ENCODE measurements around the gene MTRR.

Gene MTRR

GRCh38 chr5:7837403-7837802 lies 31.5 kb upstream of the MTRR start:
- H3K9me3 ChIP-seq (ENCODE audit: insufficient read depth, low read depth, low read length) = no peaks in the 10 kb centered on the region

GRCh38 chr5:7842531-7842930 lies 26.4 kb upstream of the MTRR start:
- no peak overlapping the region for H3K23ac ChIP-seq (ENCODE audit: low read length)
- no peak overlapping the region for H3K14ac ChIP-seq (ENCODE audit: low read length)
- no peaks in the 10 kb centered on the region for H3K79me2 ChIP-seq (ENCODE audit: control insufficient read depth, insufficient read depth, low read length, poor library complexity)
- H3K4me3 ChIP-seq (ENCODE audit: low read depth, low read length) = no peak overlapping the region
- no peak overlapping the region for H4K8ac ChIP-seq (ENCODE audit: low read depth, low read length)
- H2AFZ ChIP-seq (ENCODE audit: insufficient read depth, low read length, poor library complexity) = no peak overlapping the region
- H2BK120ac ChIP-seq (ENCODE audit: insufficient read depth, low read length, poor library complexity) = no peak overlapping the region
- H4K91ac ChIP-seq (ENCODE audit: low read depth, low read length) = no peak overlapping the region
- no peak overlapping the region for H4K12ac ChIP-seq (ENCODE audit: low read depth, low read length)
- no peak overlapping the region for H3K18ac ChIP-seq (ENCODE audit: low read length)
- no peaks in the 10 kb centered on the region for H3K4me1 ChIP-seq (ENCODE audit: control insufficient read depth in 1 of 2, insufficient read depth in 2 of 2, low read length in 2 of 2)
- H2BK12ac ChIP-seq (ENCODE audit: low read length) = no peak overlapping the region
- H2BK5ac ChIP-seq (ENCODE audit: low read depth, low read length, poor library complexity) = no peak overlapping the region
- no peaks in the 10 kb centered on the region for H3K9me3 ChIP-seq (ENCODE audit: insufficient read depth, low read depth, low read length)
- no peak for DNase-seq
- no peak overlapping the region for H3K9ac ChIP-seq (ENCODE audit: low read length)
- H3K36me3 ChIP-seq (ENCODE audit: control insufficient read depth in 1 of 2, insufficient read depth in 2 of 2, low read length in 2 of 2) = no peaks in the 10 kb centered on the region
- no peak overlapping the region for H3K27ac ChIP-seq (ENCODE audit: low read depth, low read length)
- WGBS (ENCODE audit: extremely low coverage, insufficient coverage, insufficient read length) = no CpG with 5 or more reads among the region's 2 CpGs
- no peak overlapping the region for H3K4me2 ChIP-seq (ENCODE audit: low read length)
- no peaks in the 10 kb centered on the region for H3K27me3 ChIP-seq (ENCODE audit: insufficient read depth, low read length)
- H3K4ac ChIP-seq (ENCODE audit: low read depth, low read length) = no peak overlapping the region
- H3K79me1 ChIP-seq (ENCODE audit: low read length) = no peaks in the 10 kb centered on the region
- no peak overlapping the region for H2AK5ac ChIP-seq (ENCODE audit: low read length)

More at GRCh38 chr5:7837403-7837802, 31.5 kb upstream of the MTRR start:
- H3K36me3 ChIP-seq (ENCODE audit: control insufficient read depth in 1 of 2, insufficient read depth in 2 of 2, low read length in 2 of 2) = no peaks in the 10 kb centered on the region
- H3K27ac ChIP-seq (ENCODE audit: low read depth, low read length) = no peak overlapping the region
- H3K4me1 ChIP-seq (ENCODE audit: control insufficient read depth in 1 of 2, insufficient read depth in 2 of 2, low read length in 2 of 2) = no peaks in the 10 kb centered on the region
- no peak overlapping the region for H3K18ac ChIP-seq (ENCODE audit: low read length)
- no CpG with 5 or more reads among the region's 3 CpGs for WGBS (ENCODE audit: extremely low coverage, insufficient coverage, insufficient read length)
- no peak overlapping the region for H2BK5ac ChIP-seq (ENCODE audit: low read depth, low read length, poor library complexity)
- H3K79me1 ChIP-seq (ENCODE audit: low read length) = no peaks in the 10 kb centered on the region
- no peak overlapping the region for H3K4ac ChIP-seq (ENCODE audit: low read depth, low read length)
- no peak overlapping the region for H3K4me2 ChIP-seq (ENCODE audit: low read length)
- no peak overlapping the region for H3K9ac ChIP-seq (ENCODE audit: low read length)
- DNase-seq = no peak
- H2BK12ac ChIP-seq (ENCODE audit: low read length) = no peak overlapping the region
- H3K23ac ChIP-seq (ENCODE audit: low read length) = no peak overlapping the region
- H2AK5ac ChIP-seq (ENCODE audit: low read length) = no peak overlapping the region
- H3K27me3 ChIP-seq (ENCODE audit: insufficient read depth, low read length) = no peaks in the 10 kb centered on the region
- no peak overlapping the region for H3K4me3 ChIP-seq (ENCODE audit: low read depth, low read length)
- H3K79me2 ChIP-seq (ENCODE audit: control insufficient read depth, insufficient read depth, low read length, poor library complexity) = peaks cover 2% of the 10 kb centered on the region
- no peak overlapping the region for H4K12ac ChIP-seq (ENCODE audit: low read depth, low read length)
- no peak overlapping the region for H4K91ac ChIP-seq (ENCODE audit: low read depth, low read length)
- H4K8ac ChIP-seq (ENCODE audit: low read depth, low read length) = no peak overlapping the region
- no peak overlapping the region for H2BK120ac ChIP-seq (ENCODE audit: insufficient read depth, low read length, poor library complexity)
- H3K14ac ChIP-seq (ENCODE audit: low read length) = no peak overlapping the region
- no peak overlapping the region for H2AFZ ChIP-seq (ENCODE audit: insufficient read depth, low read length, poor library complexity)

GRCh38 chr5:7844901-7845300 lies 24.0 kb upstream of the MTRR start:
- Histone ChIP-seq H4K12ac (ENCODE audit: low read depth, low read length) (no peak overlapping the region), H3K9me3 (ENCODE audit: insufficient read depth, low read depth, low read length) (no peaks in the 10 kb centered on the region), H3K18ac (ENCODE audit: low read length) (no peak overlapping the region), H3K4me2 (ENCODE audit: low read length) (no peak overlapping the region), H3K4me3 (ENCODE audit: low read depth, low read length) (no peak overlapping the region), H2BK5ac (ENCODE audit: low read depth, low read length, poor library complexity) (no peak overlapping the region), H2AFZ (ENCODE audit: insufficient read depth, low read length, poor library complexity) (no peak overlapping the region), H3K9ac (ENCODE audit: low read length) (no peak overlapping the region), H4K8ac (ENCODE audit: low read depth, low read length) (no peak overlapping the region), H2BK12ac (ENCODE audit: low read length) (no peak overlapping the region), H4K91ac (ENCODE audit: low read depth, low read length) (no peak overlapping the region), H2BK120ac (ENCODE audit: insufficient read depth, low read length, poor library complexity) (no peak overlapping the region), H3K79me2 (ENCODE audit: control insufficient read depth, insufficient read depth, low read length, poor library complexity) (no peaks in the 10 kb centered on the region), H3K4me1 (ENCODE audit: control insufficient read depth in 1 of 2, insufficient read depth in 2 of 2, low read length in 2 of 2) (peaks cover 0 to 3% of the 10 kb centered on the region in 2 experiments), H3K4ac (ENCODE audit: low read depth, low read length) (no peak overlapping the region), H3K36me3 (ENCODE audit: control insufficient read depth in 1 of 2, insufficient read depth in 2 of 2, low read length in 2 of 2) (no peaks in the 10 kb centered on the region), H2AK5ac (ENCODE audit: low read length) (no peak overlapping the region), H3K27ac (ENCODE audit: low read depth, low read length) (no peak overlapping the region), H3K27me3 (ENCODE audit: insufficient read depth, low read length) (no peaks in the 10 kb centered on the region), H3K79me1 (ENCODE audit: low read length) (no peaks in the 10 kb centered on the region), H3K14ac (ENCODE audit: low read length) (no peak overlapping the region), H3K23ac (ENCODE audit: low read length) (no peak overlapping the region)
- no peak for DNase-seq

- Histone ChIP-seq H3K4me3 (ENCODE audit: low read depth, low read length) (no peak overlapping the region), H2AK5ac (ENCODE audit: low read length) (no peak overlapping the region), H2BK120ac (ENCODE audit: insufficient read depth, low read length, poor library complexity) (no peak overlapping the region), H3K18ac (ENCODE audit: low read length) (no peak overlapping the region), H3K4me2 (ENCODE audit: low read length) (no peak overlapping the region), H2AFZ (ENCODE audit: insufficient read depth, low read length, poor library complexity) (no peak overlapping the region), H3K27me3 (ENCODE audit: insufficient read depth, low read length) (no peaks in the 10 kb centered on the region), H3K23ac (ENCODE audit: low read length) (no peak overlapping the region), H3K27ac (ENCODE audit: low read depth, low read length) (no peak overlapping the region), H3K9me3 (ENCODE audit: insufficient read depth, low read depth, low read length) (no peaks in the 10 kb centered on the region), H3K14ac (ENCODE audit: low read length) (no peak overlapping the region), H3K79me1 (ENCODE audit: low read length) (no peaks in the 10 kb centered on the region), H4K91ac (ENCODE audit: low read depth, low read length) (no peak overlapping the region), H4K12ac (ENCODE audit: low read depth, low read length) (no peak overlapping the region), H4K8ac (ENCODE audit: low read depth, low read length) (no peak overlapping the region), H3K36me3 (ENCODE audit: control insufficient read depth in 1 of 2, insufficient read depth in 2 of 2, low read length in 2 of 2) (no peaks in the 10 kb centered on the region), H3K9ac (ENCODE audit: low read length) (no peak overlapping the region), H2BK12ac (ENCODE audit: low read length) (no peak overlapping the region), H3K79me2 (ENCODE audit: control insufficient read depth, insufficient read depth, low read length, poor library complexity) (no peaks in the 10 kb centered on the region), H3K4me1 (ENCODE audit: control insufficient read depth in 1 of 2, insufficient read depth in 2 of 2, low read length in 2 of 2) (peaks cover 0 to 3% of the 10 kb centered on the region in 2 experiments), H3K4ac (ENCODE audit: low read depth, low read length) (no peak overlapping the region), H2BK5ac (ENCODE audit: low read depth, low read length, poor library complexity) (no peak overlapping the region)
- WGBS (ENCODE audit: extremely low coverage, insufficient coverage, insufficient read length) = no CpG with 5 or more reads among the region's 7 CpGs
- DNase-seq = no peak
These were observed 23.4 kb upstream of the MTRR start for GRCh38 chr5:7845557-7845956.
